ENCODE measurements around the gene NEUROG1.

Gene NEUROG1

GRCh38 chr5:135494196-135494595 lies 41.6 kb downstream of the NEUROG1 start:
- no peak for DNase-seq (ENCODE audit: low spot score)
- CTCF ChIA-PET: interaction anchor here (0.7 to 1.1 kb wide), 2 partner anchors 15 to 31 kb away, joined by 4 to 8 read pairs; no protein-coding TSS in a partner anchor
- POLR2A ChIA-PET (ENCODE audit: low non-redundant PET): no interaction called here
- no peak for TF ChIP-seq CTCF (conservative IDR thresholded peaks at IDR 0.05; ENCODE audit: low read depth)
- H3K27ac ChIP-seq: peak overlapping the region; percentile 98

GRCh38 chr5:135493406-135494180 lies 42.2 kb downstream of the NEUROG1 start:
- TF ChIP-seq CTCF (conservative IDR thresholded peaks at IDR 0.05; ENCODE audit: low read depth): no peak
- peak overlapping the region; percentile 98 for H3K27ac ChIP-seq
- CTCF ChIA-PET: interaction anchor here (1.0 to 1.1 kb wide), 2 partner anchors 16 to 31 kb away, joined by 3 to 8 read pairs; no protein-coding TSS in a partner anchor
- POLR2A ChIA-PET (ENCODE audit: low non-redundant PET): no interaction called here
- DNase-seq (ENCODE audit: low spot score): peak; percentile 92

GRCh38 chr5:135492319-135492626 lies 43.5 kb downstream of the NEUROG1 start:
- CTCF ChIA-PET: interaction anchor here (0.6 to 1.4 kb wide), 5 partner anchors 12 to 60 kb away, joined by 3 to 10 read pairs (median 3); no protein-coding TSS in a partner anchor

GRCh38 chr5:135491552-135492318 lies 44.0 kb downstream of the NEUROG1 start:
- POLR2A ChIA-PET (ENCODE audit: low non-redundant PET): no interaction called here
- peak overlapping the region; percentile 98 for H3K27ac ChIP-seq
- TF ChIP-seq CTCF (conservative IDR thresholded peaks at IDR 0.05; ENCODE audit: low read depth): no peak
- DNase-seq (ENCODE audit: low spot score): peak; percentile 98
- CTCF ChIA-PET: interaction anchor here (0.6 to 1.4 kb wide), 6 partner anchors 11 to 136 kb away, joined by 3 to 10 read pairs (median 3); no protein-coding TSS in a partner anchor

More at GRCh38 chr5:135492319-135492626, 43.5 kb downstream of the NEUROG1 start:
- TF ChIP-seq CTCF (conservative IDR thresholded peaks at IDR 0.05; ENCODE audit: low read depth): no peak
- peak; percentile 78 for DNase-seq (ENCODE audit: low spot score)
- POLR2A ChIA-PET (ENCODE audit: low non-redundant PET): no interaction called here
- peak overlapping the region; percentile 98 for H3K27ac ChIP-seq

- POLR2A ChIA-PET (ENCODE audit: low non-redundant PET): interaction anchor here (0.7 kb wide), 1 partner anchor 691 kb away, joined by 3 read pairs; no protein-coding TSS in a partner anchor
- no peak for TF ChIP-seq CTCF (conservative IDR thresholded peaks at IDR 0.05; ENCODE audit: low read depth)
- DNase-seq (ENCODE audit: low spot score): no peak
- CTCF ChIA-PET: interaction anchor here (0.5 to 1.5 kb wide), 6 partner anchors 12 to 155 kb away, joined by 3 to 10 read pairs (median 4); no protein-coding TSS in a partner anchor
- peak overlapping the region; percentile 98 for H3K27ac ChIP-seq
Observed at GRCh38 chr5:135491038-135491551, 44.7 kb downstream of the NEUROG1 start.

All from RWPE1 (cell line).